Measurements from ENCODE around the gene ETFBKMT. TPM values are rescaled to one million over a fixed set of nuclear protein-coding genes. Genes with fewer than 3 reads are reported as not detected.
A peak's percentile ranks its signal among the peaks of the same experiment; 100 is the strongest.

ETFBKMT gene
- total and polyA plus RNA-seq, 2 of the 13 experiments (the other 11 are each of a cell fraction or from before 2014, with no cell fraction given): 0.62 to 0.93 TPM

- TF ChIP-seq ZHX1 (CRISPR knock-in tag; IDR thresholded peaks at IDR 0.05; ENCODE audit: low read depth) (no peak; the same call in 1 of the 2 replicates), POGK (CRISPR knock-in tag; conservative IDR thresholded peaks at IDR 0.05) (peak; percentile 54; the same call in 1 of the 2 replicates), JUND (CRISPR knock-in tag; IDR thresholded peaks at IDR 0.05) (no peak), SMAD1 (CRISPR knock-in tag; IDR thresholded peaks at IDR 0.05; ENCODE audit: borderline replicate concordance, low read depth) (no peak; the same call in 1 of the 2 replicates), HMGXB3 (CRISPR knock-in tag; IDR thresholded peaks at IDR 0.05; ENCODE audit: borderline replicate concordance) (0 out of 2 replicates have a peak, but pooled peaks have one; percentile 20), SRSF4 (IDR thresholded peaks at IDR 0.05; ENCODE audit: low read depth, low read length, poor library complexity, severe bottlenecking) (no peak), THAP11 (CRISPR knock-in tag; IDR thresholded peaks at IDR 0.05) (peak; percentile 89), ZNF512B (CRISPR knock-in tag; IDR thresholded peaks at IDR 0.05; ENCODE audit: borderline replicate concordance) (no peak), MEIS1 (CRISPR knock-in tag; IDR thresholded peaks at IDR 0.05; ENCODE audit: borderline replicate concordance) (peak; percentile 25; the same call in 1 of the 2 replicates), HMGXB4 (CRISPR knock-in tag; IDR thresholded peaks at IDR 0.05; ENCODE audit: borderline replicate concordance in 1 of 2, low read depth in 1 of 2) (peak; percentile 42 to 69; a peak in 2 of 4 replicates)
Observed at GRCh38 chr12:31659087-31659942, at the start of gene ETFBKMT (continued).
